ENCODE measurements around the gene DNAL4. TPM values are rescaled to one million over a fixed set of nuclear protein-coding genes. Genes with fewer than 3 reads are reported as not detected.
A peak's percentile ranks its signal among the peaks of the same experiment; 100 is the strongest.

Gene DNAL4
- total and polyA plus RNA-seq, 10 of the 15 experiments (the other 5 are each of a cell fraction or from before 2014, with no cell fraction given): 0.35 to 8.5 (median 6.3) TPM; not detected in 1

GRCh38 chr22:38755911-38756532 is 37.9 kb downstream of the DNAL4 start, which contains the start of gene SUN2 (continued):
- TF ChIP-seq NKRF (conservative IDR thresholded peaks at IDR 0.05) (peak; percentile 37; the same call in 1 of the 2 replicates), E2F4 (IDR thresholded peaks at IDR 0.05; ENCODE audit: low read depth, low read length) (peak; percentile 27; the same call in 1 of the 2 replicates), KLF5 (IDR thresholded peaks at IDR 0.05; ENCODE audit: partially characterized antibody) (no peak), ELK1 (IDR thresholded peaks at IDR 0.05; ENCODE audit: low read depth, low read length) (no peak), ZNF622 (IDR thresholded peaks at IDR 0.05) (no peak), IRF3 (IDR thresholded peaks at IDR 0.05) (no peak), TAF1 (IDR thresholded peaks at IDR 0.05; ENCODE audit: borderline replicate concordance, low read depth, low read length) (peak; percentile 52; the same call in 1 of the 2 replicates), BACH1 (IDR thresholded peaks at IDR 0.05; ENCODE audit: borderline replicate concordance) (peak; percentile 99), STAT1 (conservative IDR thresholded peaks at IDR 0.05) (no peak), ATF7 (IDR thresholded peaks at IDR 0.05; ENCODE audit: low read depth) (no peak), GABPA (IDR thresholded peaks at IDR 0.05; ENCODE audit: low read depth) (no peak), TCF12 (IDR thresholded peaks at IDR 0.05; ENCODE audit: low read depth, low read length) (no peak), ZBED1 (IDR thresholded peaks at IDR 0.05; ENCODE audit: borderline replicate concordance) (no peak), EGR1 (IDR thresholded peaks at IDR 0.05; ENCODE audit: borderline replicate concordance in 1 of 2, low read depth in 2 of 2, low read length in 2 of 2) (peak in 1 of 2 experiments; percentile 90; a peak in 2 of 3 replicates), POLR2A (IDR thresholded peaks at IDR 0.05; ENCODE audit: low read depth, low read length) (peak; percentile 81), BMI1 (IDR thresholded peaks at IDR 0.05; ENCODE audit: borderline replicate concordance) (no peak), SPI1 (IDR thresholded peaks at IDR 0.05; ENCODE audit: borderline replicate concordance, insufficient read depth, low read depth, low read length) (no peak), BHLHE40 (IDR thresholded peaks at IDR 0.05; ENCODE audit: borderline replicate concordance in 1 of 2, low read depth in 2 of 2, low read length in 1 of 2) (peak in 1 of 2 experiments; percentile 26; a peak in 1 of 4 replicates)
- TF ChIP-seq, protein P1, sequence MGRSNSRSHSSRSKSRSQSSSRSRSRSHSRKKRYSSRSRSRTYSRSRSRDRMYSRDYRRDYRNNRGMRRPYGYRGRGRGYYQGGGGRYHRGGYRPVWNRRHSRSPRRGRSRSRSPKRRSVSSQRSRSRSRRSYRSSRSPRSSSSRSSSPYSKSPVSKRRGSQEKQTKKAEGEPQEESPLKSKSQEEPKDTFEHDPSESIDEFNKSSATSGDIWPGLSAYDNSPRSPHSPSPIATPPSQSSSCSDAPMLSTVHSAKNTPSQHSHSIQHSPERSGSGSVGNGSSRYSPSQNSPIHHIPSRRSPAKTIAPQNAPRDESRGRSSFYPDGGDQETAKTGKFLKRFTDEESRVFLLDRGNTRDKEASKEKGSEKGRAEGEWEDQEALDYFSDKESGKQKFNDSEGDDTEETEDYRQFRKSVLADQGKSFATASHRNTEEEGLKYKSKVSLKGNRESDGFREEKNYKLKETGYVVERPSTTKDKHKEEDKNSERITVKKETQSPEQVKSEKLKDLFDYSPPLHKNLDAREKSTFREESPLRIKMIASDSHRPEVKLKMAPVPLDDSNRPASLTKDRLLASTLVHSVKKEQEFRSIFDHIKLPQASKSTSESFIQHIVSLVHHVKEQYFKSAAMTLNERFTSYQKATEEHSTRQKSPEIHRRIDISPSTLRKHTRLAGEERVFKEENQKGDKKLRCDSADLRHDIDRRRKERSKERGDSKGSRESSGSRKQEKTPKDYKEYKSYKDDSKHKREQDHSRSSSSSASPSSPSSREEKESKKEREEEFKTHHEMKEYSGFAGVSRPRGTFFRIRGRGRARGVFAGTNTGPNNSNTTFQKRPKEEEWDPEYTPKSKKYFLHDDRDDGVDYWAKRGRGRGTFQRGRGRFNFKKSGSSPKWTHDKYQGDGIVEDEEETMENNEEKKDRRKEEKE (IDR thresholded peaks at IDR 0.05): no peak; the same call in 1 of the 2 replicates
- TF ChIP-seq, protein P2, sequence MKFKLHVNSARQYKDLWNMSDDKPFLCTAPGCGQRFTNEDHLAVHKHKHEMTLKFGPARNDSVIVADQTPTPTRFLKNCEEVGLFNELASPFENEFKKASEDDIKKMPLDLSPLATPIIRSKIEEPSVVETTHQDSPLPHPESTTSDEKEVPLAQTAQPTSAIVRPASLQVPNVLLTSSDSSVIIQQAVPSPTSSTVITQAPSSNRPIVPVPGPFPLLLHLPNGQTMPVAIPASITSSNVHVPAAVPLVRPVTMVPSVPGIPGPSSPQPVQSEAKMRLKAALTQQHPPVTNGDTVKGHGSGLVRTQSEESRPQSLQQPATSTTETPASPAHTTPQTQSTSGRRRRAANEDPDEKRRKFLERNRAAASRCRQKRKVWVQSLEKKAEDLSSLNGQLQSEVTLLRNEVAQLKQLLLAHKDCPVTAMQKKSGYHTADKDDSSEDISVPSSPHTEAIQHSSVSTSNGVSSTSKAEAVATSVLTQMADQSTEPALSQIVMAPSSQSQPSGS (IDR thresholded peaks at IDR 0.05; ENCODE audit: low read length): no peak
